ENCODE data around the gene TMEM132D. TPM values are rescaled to one million over a fixed set of nuclear protein-coding genes. Genes with fewer than 3 reads are reported as not detected.

The TMEM132D gene
- total and polyA plus RNA-seq, 2 donors (not counting 3 experiments of a cell fraction or from before 2014, with no cell fraction given): not detected

GRCh38 chr12:129298921-129299320 lies 604.9 kb downstream of the TMEM132D start:
- Histone ChIP-seq H3K79me2 (ENCODE audit: control insufficient read depth, insufficient read depth, low read length) (no peaks in the 10 kb centered on the region), H2AFZ (ENCODE audit: low read depth, low read length) (no peak overlapping the region), H3K9ac (replicated peaks; ENCODE audit: extremely low read depth, insufficient read depth, low read length) (no peak overlapping the region), H3K9me3 (replicated peaks; ENCODE audit: control insufficient read depth, insufficient read depth, low read length) (peaks cover 6% of the 10 kb centered on the region), H3K4me1 (ENCODE audit: control insufficient read depth, extremely low read depth, insufficient read depth, low read length) (no peaks in the 10 kb centered on the region), H4K20me1 (replicated peaks; ENCODE audit: control insufficient read depth, extremely low read depth, insufficient read depth, low read length) (no peaks in the 10 kb centered on the region), H3K27me3 (ENCODE audit: control insufficient read depth in 2 of 2, insufficient read depth in 2 of 2, low read length in 2 of 2) (no peaks in the 10 kb centered on the region), H3K27ac (ENCODE audit: insufficient read depth, low read depth, low read length) (no peak overlapping the region), H3K4me2 (ENCODE audit: insufficient read depth, low read length) (no peak overlapping the region), H3K9me1 (replicated peaks; ENCODE audit: control insufficient read depth, extremely low read depth, insufficient read depth, low read length) (no peaks in the 10 kb centered on the region), H3K4me3 (replicated peaks in 1 of 3; ENCODE audit: insufficient read depth in 1 of 3, low read depth in 1 of 3, low read length in 3 of 3) (no peak overlapping the region), H3K36me3 (ENCODE audit: control insufficient read depth in 2 of 2, extremely low read depth in 1 of 2, insufficient read depth in 2 of 2, low read length in 2 of 2) (no peaks in the 10 kb centered on the region)
- FAIRE-seq (no peak), DNase-seq (ENCODE audit: low read depth, low spot score) (no peak)
- POLR2A ChIA-PET: no interaction called here
- dilution Hi-C loops (cut with MboI; ENCODE audit: extremely low pct_ligation_motif_present, low sequenced_read_pairs): no loop called here
- TF ChIP-seq POLR2AphosphoS5 (IDR thresholded peaks at IDR 0.05; ENCODE audit: insufficient read depth, low read depth, low read length) (no peak), MYC (IDR thresholded peaks at IDR 0.05; ENCODE audit: low read depth, low read length) (no peak), FOS (IDR thresholded peaks at IDR 0.05; ENCODE audit: borderline replicate concordance, insufficient read depth, low read length) (no peak)
- intact Hi-C loops (cut with micrococcal nuclease): no loop called here
- BruUV-seq (replicated peaks): no TSS peak
- CTCF ChIA-PET: no interaction called here

DNA sequence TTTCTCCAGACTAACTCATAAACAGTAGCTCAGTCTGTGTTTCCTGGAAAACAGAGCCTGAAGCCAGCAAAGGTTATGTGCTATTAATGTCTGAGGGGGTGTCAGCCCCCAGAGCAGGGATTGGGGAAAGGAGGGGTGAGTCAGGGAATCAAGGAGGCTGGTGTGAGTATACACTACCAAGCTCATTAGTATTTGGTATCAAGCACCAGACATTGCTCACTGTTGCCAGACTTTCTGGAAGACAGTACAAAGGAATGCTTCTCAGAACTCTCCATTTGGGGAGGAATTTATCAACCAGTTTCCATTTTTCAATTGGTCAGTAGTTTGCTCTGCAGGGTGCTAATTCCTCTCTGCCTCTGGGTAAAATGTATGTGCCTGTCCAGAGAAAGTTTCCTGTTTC lies 607.2 kb downstream of the TMEM132D start:
- DNase-seq (ENCODE audit: low read depth, low spot score) (no peak), FAIRE-seq (no peak)
- TF ChIP-seq MYC (IDR thresholded peaks at IDR 0.05; ENCODE audit: low read depth, low read length) (no peak), EZH2 (IDR thresholded peaks at IDR 0.05; ENCODE audit: borderline replicate concordance, low read depth, low read length, severe bottlenecking) (no peak), JUN (IDR thresholded peaks at IDR 0.05; ENCODE audit: borderline replicate concordance, insufficient read depth, insufficient read length, low read depth) (no peak), GATA2 (IDR thresholded peaks at IDR 0.05; ENCODE audit: insufficient read depth, insufficient read length, low read depth, low read length) (no peak), POLR2AphosphoS5 (IDR thresholded peaks at IDR 0.05; ENCODE audit: insufficient read depth, low read depth, low read length) (no peak), FOS (IDR thresholded peaks at IDR 0.05; ENCODE audit: borderline replicate concordance, insufficient read depth, low read length) (no peak), POLR2A (IDR thresholded peaks at IDR 0.05; ENCODE audit: low read depth, low read length) (no peak), MAX (IDR thresholded peaks at IDR 0.05; ENCODE audit: insufficient read depth, insufficient read length) (no peak), CTCF (IDR thresholded peaks at IDR 0.05; ENCODE audit: extremely low read depth in 1 of 2, insufficient read depth in 1 of 2, low read depth in 1 of 2, low read length in 2 of 2) (no peak)
- POLR2A ChIA-PET: no interaction called here
- no peaks in the 10 kb centered on the region for H3K36me3 ChIP-seq (ENCODE audit: control insufficient read depth in 2 of 2, extremely low read depth in 1 of 2, insufficient read depth in 2 of 2, low read length in 2 of 2)
- no peaks in the 10 kb centered on the region for H3K79me2 ChIP-seq (ENCODE audit: control insufficient read depth, insufficient read depth, low read length)
- H2AFZ ChIP-seq (ENCODE audit: low read depth, low read length): no peak overlapping the region
- H3K27ac ChIP-seq (ENCODE audit: insufficient read depth, low read depth, low read length): no peak overlapping the region
- H3K4me1 ChIP-seq (ENCODE audit: control insufficient read depth, extremely low read depth, insufficient read depth, low read length): no peaks in the 10 kb centered on the region
- CTCF ChIA-PET: no interaction called here
- no TSS peak for BruUV-seq (replicated peaks)
- H4K20me1 ChIP-seq (replicated peaks; ENCODE audit: control insufficient read depth, extremely low read depth, insufficient read depth, low read length): no peaks in the 10 kb centered on the region
- no peaks in the 10 kb centered on the region for H3K27me3 ChIP-seq (ENCODE audit: control insufficient read depth in 2 of 2, insufficient read depth in 2 of 2, low read length in 2 of 2)
- H3K4me2 ChIP-seq (ENCODE audit: insufficient read depth, low read length): no peak overlapping the region
- no peak overlapping the region for H3K4me3 ChIP-seq (replicated peaks in 1 of 3; ENCODE audit: insufficient read depth in 1 of 3, low read depth in 1 of 3, low read length in 3 of 3)
- H3K9me3 ChIP-seq (replicated peaks; ENCODE audit: control insufficient read depth, insufficient read depth, low read length): peaks cover 8% of the 10 kb centered on the region
- no peak overlapping the region for H3K9ac ChIP-seq (replicated peaks; ENCODE audit: extremely low read depth, insufficient read depth, low read length)
- intact Hi-C loops (cut with micrococcal nuclease) (no loop called here), dilution Hi-C loops (cut with MboI; ENCODE audit: extremely low pct_ligation_motif_present, low sequenced_read_pairs) (no loop called here)
- H3K9me1 ChIP-seq (replicated peaks; ENCODE audit: control insufficient read depth, extremely low read depth, insufficient read depth, low read length): no peaks in the 10 kb centered on the region
